CD4-positive, alpha-beta T cell treated with Interleukin-15 for 1 hour (primary cell): ENCODE measurements around the gene ZNF740.

Experiments used
- DNase-seq: peaks from one replicate; pipeline ENCODE4 v3.0.0-alpha.2; 2020

Gene ZNF740

GRCh38 chr12:53217051-53217930, 36.8 kb downstream of the ZNF740 start:
- peak; percentile 80 for DNase-seq

GRCh38 chr12:53217931-53218307, 37.4 kb downstream of the ZNF740 start:
- no peak for DNase-seq

- no peak for DNase-seq
Observed at GRCh38 chr12:53218551-53219291, 38.2 kb downstream of the ZNF740 start.

- no peak for DNase-seq
Observed at GRCh38 chr12:53219292-53219955, 38.9 kb downstream of the ZNF740 start.

GRCh38 chr12:53219956-53220693, 39.6 kb downstream of the ZNF740 start:
- DNase-seq = peak; percentile 75

- peak; percentile 87 for DNase-seq
Observed at GRCh38 chr12:53220694-53221202, 40.2 kb downstream of the ZNF740 start.

- peak; percentile 65 for DNase-seq
Observed at GRCh38 chr12:53221203-53222080, 40.9 kb downstream of the ZNF740 start.

GRCh38 chr12:53222170-53222721, 41.7 kb downstream of the ZNF740 start:
- no peak for DNase-seq

GRCh38 chr12:53222806-53223261, 42.3 kb downstream of the ZNF740 start:
- no peak for DNase-seq

- no peak for DNase-seq
Observed at GRCh38 chr12:53223389-53224060, 43.0 kb downstream of the ZNF740 start.

- DNase-seq = no peak
Observed at GRCh38 chr12:53224061-53224896, 43.8 kb downstream of the ZNF740 start.

- DNase-seq = no peak
Observed at GRCh38 chr12:53224897-53225634, 44.5 kb downstream of the ZNF740 start.

- no peak for DNase-seq
Observed at GRCh38 chr12:53225635-53226424, 45.3 kb downstream of the ZNF740 start.

- no peak for DNase-seq
Observed at GRCh38 chr12:53226815-53227214, 46.3 kb downstream of the ZNF740 start.

GRCh38 chr12:53227341-53227740, 46.8 kb downstream of the ZNF740 start:
- DNase-seq = no peak

- DNase-seq = no peak
Observed at GRCh38 chr12:53227836-53228235, 47.3 kb downstream of the ZNF740 start.

- DNase-seq = no peak
Observed at GRCh38 chr12:53229454-53229853, 48.9 kb downstream of the ZNF740 start.
